ENCODE results near the gene YTHDC2.

Gene YTHDC2

GRCh38 chr5:113606298-113607134 is 93.0 kb downstream of the YTHDC2 start:
- DNase-seq, result peak; percentile 84

- peak; percentile 5 for DNase-seq
Measured at GRCh38 chr5:113607361-113607760, 93.9 kb downstream of the YTHDC2 start.

- peak; percentile 81 for DNase-seq
Measured at GRCh38 chr5:113608113-113608596, 94.7 kb downstream of the YTHDC2 start.

- peak; percentile 68 for DNase-seq
Measured at GRCh38 chr5:113612060-113612496, 98.6 kb downstream of the YTHDC2 start.

GRCh38 chr5:113614191-113614590 is 100.7 kb downstream of the YTHDC2 start:
- no peak for DNase-seq

GRCh38 chr5:113615708-113616107 is 102.2 kb downstream of the YTHDC2 start:
- DNase-seq, result no peak

- DNase-seq, result no peak
Measured at GRCh38 chr5:113617191-113617796, 103.8 kb downstream of the YTHDC2 start.

- no peak for DNase-seq
Measured at GRCh38 chr5:113632996-113633395, 119.5 kb downstream of the YTHDC2 start.

GRCh38 chr5:113634957-113635356 is 121.5 kb downstream of the YTHDC2 start:
- no peak for DNase-seq

- DNase-seq, result no peak
Measured at GRCh38 chr5:113641715-113642114, 128.2 kb downstream of the YTHDC2 start.

Data from hematopoietic multipotent progenitor cell treated with erythropoietin and hydrocortisone succinate and interleukin-3 and kit ligand, for 4 days (in vitro differentiated cells).